ENCODE results near the gene RPUSD1. TPM values are rescaled to one million over a fixed set of nuclear protein-coding genes. Genes with fewer than 3 reads are reported as not detected.

Gene RPUSD1
- polyA plus RNA-seq, 1 donor: 18.0 TPM

- Histone ChIP-seq H3K27me3 (ENCODE audit: control insufficient read depth, insufficient read depth, low read length) (peaks cover 4% of the 10 kb centered on the region), H3K36me3 (ENCODE audit: control insufficient read depth, insufficient read depth, low read length) (no peaks in the 10 kb centered on the region), H3K27ac (ENCODE audit: low read length) (no peak overlapping the region), H3K9me3 (ENCODE audit: control insufficient read depth, low read depth, low read length) (no peaks in the 10 kb centered on the region), H3K4me1 (ENCODE audit: control insufficient read depth, insufficient read depth, low read length) (no peaks in the 10 kb centered on the region), H3K4me3 (ENCODE audit: low read length) (no peak overlapping the region)
- whole genome bisulfite sequencing (ENCODE audit: insufficient coverage, low lambda C conversion rate): no CpG with 5 or more reads among the region's 36 CpGs
- no peak for DNase-seq
Measured at GRCh38 chr16:775236-775796, 12.9 kb downstream of the RPUSD1 start.

DNA sequence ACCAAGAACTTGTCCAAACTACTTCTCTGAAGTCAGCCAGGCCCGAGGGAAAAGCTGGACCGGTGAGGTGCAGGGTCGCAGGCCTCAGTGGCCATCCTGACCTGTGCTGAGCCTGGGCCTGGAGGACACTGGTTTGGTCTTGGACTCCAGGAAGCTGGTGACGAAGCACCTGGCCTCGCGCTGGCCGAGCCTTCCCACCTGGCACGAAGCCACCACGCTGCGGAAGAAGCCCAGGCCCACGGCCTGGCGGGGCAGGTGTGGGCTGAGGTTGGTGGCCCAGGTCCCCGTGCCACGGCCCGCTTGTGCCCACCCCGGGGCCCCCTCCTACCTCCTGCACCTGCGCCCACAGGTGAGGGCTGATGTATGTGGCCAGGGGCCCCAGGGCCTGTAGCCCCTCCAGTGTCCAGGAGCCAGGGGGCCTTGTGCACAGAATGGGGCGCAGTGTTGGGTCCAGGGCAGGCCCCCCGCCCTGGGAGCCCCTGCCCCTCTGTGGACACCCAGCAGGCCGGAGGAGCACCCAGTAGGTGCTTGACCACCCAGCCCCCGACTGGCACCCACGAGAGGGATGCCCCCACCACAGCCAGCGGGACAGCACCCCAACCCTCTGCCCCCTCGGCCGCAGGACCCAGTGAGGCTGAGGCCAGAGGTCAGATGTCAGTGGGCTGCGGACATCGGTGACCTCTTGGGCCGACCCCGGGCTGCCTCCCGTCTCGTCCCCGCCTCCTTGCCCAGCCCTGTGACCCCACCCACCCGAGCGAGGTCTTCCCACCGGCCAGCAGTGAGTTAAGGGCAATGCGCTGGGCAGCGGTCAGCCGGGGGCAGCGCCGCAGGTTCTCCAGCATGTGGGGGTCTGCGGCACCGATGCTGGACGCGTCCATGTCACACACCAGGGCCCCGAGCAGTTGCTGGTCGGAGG is 13.8 kb downstream of the RPUSD1 start:
- Histone ChIP-seq H3K27me3 (ENCODE audit: control insufficient read depth, insufficient read depth, low read length) (peaks cover 4% of the 10 kb centered on the region), H3K9me3 (ENCODE audit: control insufficient read depth, low read depth, low read length) (no peaks in the 10 kb centered on the region), H3K4me1 (ENCODE audit: control insufficient read depth, insufficient read depth, low read length) (no peaks in the 10 kb centered on the region), H3K36me3 (ENCODE audit: control insufficient read depth, insufficient read depth, low read length) (no peaks in the 10 kb centered on the region), H3K4me3 (ENCODE audit: low read length) (no peak overlapping the region), H3K27ac (ENCODE audit: low read length) (no peak overlapping the region)
- no peak for DNase-seq
- WGBS (ENCODE audit: insufficient coverage, low lambda C conversion rate): no CpG with 5 or more reads among the region's 46 CpGs

- DNase-seq: no peak
- Histone ChIP-seq H3K36me3 (ENCODE audit: control insufficient read depth, insufficient read depth, low read length) (no peaks in the 10 kb centered on the region), H3K27me3 (ENCODE audit: control insufficient read depth, insufficient read depth, low read length) (no peaks in the 10 kb centered on the region), H3K9me3 (ENCODE audit: control insufficient read depth, low read depth, low read length) (no peaks in the 10 kb centered on the region), H3K27ac (ENCODE audit: low read length) (no peak overlapping the region), H3K4me1 (ENCODE audit: control insufficient read depth, insufficient read depth, low read length) (no peaks in the 10 kb centered on the region), H3K4me3 (ENCODE audit: low read length) (no peak overlapping the region)
- no CpG with 5 or more reads among the region's 18 CpGs for WGBS (ENCODE audit: insufficient coverage, low lambda C conversion rate)
Measured at GRCh38 chr16:772959-773358, 15.2 kb downstream of the RPUSD1 start.

- no peaks in the 10 kb centered on the region for H3K4me1 ChIP-seq (ENCODE audit: control insufficient read depth, insufficient read depth, low read length)
- no peaks in the 10 kb centered on the region for H3K27me3 ChIP-seq (ENCODE audit: control insufficient read depth, insufficient read depth, low read length)
- no peak overlapping the region for H3K4me3 ChIP-seq (ENCODE audit: low read length)
- no peaks in the 10 kb centered on the region for H3K36me3 ChIP-seq (ENCODE audit: control insufficient read depth, insufficient read depth, low read length)
- no CpG with 5 or more reads among the region's 13 CpGs for WGBS (ENCODE audit: insufficient coverage, low lambda C conversion rate)
- DNase-seq: no peak
- H3K9me3 ChIP-seq (ENCODE audit: control insufficient read depth, low read depth, low read length): no peaks in the 10 kb centered on the region
- no peak overlapping the region for H3K27ac ChIP-seq (ENCODE audit: low read length)
Measured at GRCh38 chr16:770411-770810, 17.8 kb downstream of the RPUSD1 start.

DNA sequence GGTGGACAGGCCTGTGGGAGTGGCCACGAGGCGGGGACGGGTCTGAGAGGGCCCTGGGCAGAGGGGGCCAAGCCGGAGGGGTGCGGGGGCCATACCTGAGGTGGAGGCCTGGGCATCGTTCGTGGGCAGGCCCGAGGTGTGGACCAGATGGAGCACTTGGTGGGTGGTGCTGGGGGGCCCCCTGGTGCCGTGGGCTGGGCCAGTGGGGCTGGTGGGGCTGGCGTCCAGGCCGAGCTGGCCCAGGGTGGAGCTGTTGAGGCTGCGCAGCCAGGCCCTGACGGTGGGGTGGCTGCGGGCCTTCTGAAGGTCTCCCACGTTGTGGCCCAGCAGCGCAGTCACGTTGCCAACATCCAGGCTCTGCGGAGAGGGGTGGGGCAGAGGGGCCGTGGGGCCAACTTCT is 18.2 kb downstream of the RPUSD1 start:
- Histone ChIP-seq H3K9me3 (ENCODE audit: control insufficient read depth, low read depth, low read length) (no peaks in the 10 kb centered on the region), H3K4me1 (ENCODE audit: control insufficient read depth, insufficient read depth, low read length) (no peaks in the 10 kb centered on the region), H3K27ac (ENCODE audit: low read length) (no peak overlapping the region), H3K36me3 (ENCODE audit: control insufficient read depth, insufficient read depth, low read length) (no peaks in the 10 kb centered on the region), H3K27me3 (ENCODE audit: control insufficient read depth, insufficient read depth, low read length) (no peaks in the 10 kb centered on the region), H3K4me3 (ENCODE audit: low read length) (no peak overlapping the region)
- no CpG with 5 or more reads among the region's 19 CpGs for WGBS (ENCODE audit: insufficient coverage, low lambda C conversion rate)
- no peak for DNase-seq

GRCh38 chr16:769184-769784 is 18.9 kb downstream of the RPUSD1 start:
- Histone ChIP-seq H3K4me1 (ENCODE audit: control insufficient read depth, insufficient read depth, low read length) (no peaks in the 10 kb centered on the region), H3K27ac (ENCODE audit: low read length) (no peak overlapping the region), H3K9me3 (ENCODE audit: control insufficient read depth, low read depth, low read length) (no peaks in the 10 kb centered on the region), H3K27me3 (ENCODE audit: control insufficient read depth, insufficient read depth, low read length) (no peaks in the 10 kb centered on the region), H3K4me3 (ENCODE audit: low read length) (no peak overlapping the region), H3K36me3 (ENCODE audit: control insufficient read depth, insufficient read depth, low read length) (no peaks in the 10 kb centered on the region)
- no CpG with 5 or more reads among the region's 20 CpGs for WGBS (ENCODE audit: insufficient coverage, low lambda C conversion rate)
- DNase-seq: no peak

- H3K4me1 ChIP-seq (ENCODE audit: control insufficient read depth, insufficient read depth, low read length): no peaks in the 10 kb centered on the region
- WGBS (ENCODE audit: insufficient coverage, low lambda C conversion rate): no CpG with 5 or more reads among the region's 21 CpGs
- no peak for DNase-seq
- no peak overlapping the region for H3K4me3 ChIP-seq (ENCODE audit: low read length)
- no peak overlapping the region for H3K27ac ChIP-seq (ENCODE audit: low read length)
- H3K36me3 ChIP-seq (ENCODE audit: control insufficient read depth, insufficient read depth, low read length): no peaks in the 10 kb centered on the region
- H3K9me3 ChIP-seq (ENCODE audit: control insufficient read depth, low read depth, low read length): no peaks in the 10 kb centered on the region
- H3K27me3 ChIP-seq (ENCODE audit: control insufficient read depth, insufficient read depth, low read length): no peaks in the 10 kb centered on the region
Measured at GRCh38 chr16:768428-768827, 19.8 kb downstream of the RPUSD1 start.

- no peaks in the 10 kb centered on the region for H3K9me3 ChIP-seq (ENCODE audit: control insufficient read depth, low read depth, low read length)
- DNase-seq: no peak
- no peaks in the 10 kb centered on the region for H3K4me1 ChIP-seq (ENCODE audit: control insufficient read depth, insufficient read depth, low read length)
- H3K36me3 ChIP-seq (ENCODE audit: control insufficient read depth, insufficient read depth, low read length): no peaks in the 10 kb centered on the region
- H3K4me3 ChIP-seq (ENCODE audit: low read length): no peak overlapping the region
- no peaks in the 10 kb centered on the region for H3K27me3 ChIP-seq (ENCODE audit: control insufficient read depth, insufficient read depth, low read length)
- no CpG with 5 or more reads among the region's 38 CpGs for WGBS (ENCODE audit: insufficient coverage, low lambda C conversion rate)
- H3K27ac ChIP-seq (ENCODE audit: low read length): no peak overlapping the region
Measured at GRCh38 chr16:767743-768235, 20.4 kb downstream of the RPUSD1 start.

DNA sequence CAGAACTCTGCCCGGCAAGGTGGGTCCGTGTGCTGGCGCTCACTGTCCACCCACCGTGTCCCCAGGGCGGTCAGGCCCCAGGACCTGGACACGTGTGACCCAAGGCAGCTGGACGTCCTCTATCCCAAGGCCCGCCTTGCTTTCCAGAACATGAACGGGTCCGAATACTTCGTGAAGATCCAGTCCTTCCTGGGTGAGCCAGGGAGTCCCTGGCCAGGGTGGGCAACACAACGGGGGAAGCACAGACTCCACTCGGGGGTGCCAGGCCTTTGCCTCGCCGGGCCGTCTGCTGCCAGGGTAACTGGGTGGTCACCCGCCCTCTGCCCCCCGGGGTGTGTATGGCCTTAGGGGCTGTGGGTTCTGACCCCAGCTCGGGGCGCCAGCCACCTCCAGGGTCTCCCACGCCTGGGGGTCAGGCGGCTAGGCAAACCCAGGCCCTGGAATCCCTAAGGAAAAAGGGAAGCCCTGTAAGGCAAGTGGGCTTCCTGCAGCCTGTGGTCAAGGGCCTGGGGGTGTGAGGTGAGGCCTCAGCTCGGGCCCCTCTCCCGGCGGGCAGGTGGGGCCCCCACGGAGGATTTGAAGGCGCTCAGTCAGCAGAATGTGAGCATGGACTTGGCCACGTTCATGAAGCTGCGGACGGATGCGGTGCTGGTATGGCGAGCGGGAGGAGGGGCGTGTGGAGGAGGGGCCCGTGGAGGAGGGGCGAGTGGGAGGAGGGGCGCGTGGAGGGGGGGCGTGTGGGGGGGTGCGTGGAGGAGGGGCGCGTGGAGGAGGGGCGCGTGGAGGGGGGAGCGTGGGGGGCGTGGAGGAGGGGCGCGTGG is 21.2 kb downstream of the RPUSD1 start:
- H3K27me3 ChIP-seq (ENCODE audit: control insufficient read depth, insufficient read depth, low read length): no peaks in the 10 kb centered on the region
- DNase-seq: no peak
- H3K36me3 ChIP-seq (ENCODE audit: control insufficient read depth, insufficient read depth, low read length): no peaks in the 10 kb centered on the region
- H3K9me3 ChIP-seq (ENCODE audit: control insufficient read depth, low read depth, low read length): no peaks in the 10 kb centered on the region
- peaks cover 5% of the 10 kb centered on the region for H3K4me1 ChIP-seq (ENCODE audit: control insufficient read depth, insufficient read depth, low read length)
- no peak overlapping the region for H3K4me3 ChIP-seq (ENCODE audit: low read length)
- no peak overlapping the region for H3K27ac ChIP-seq (ENCODE audit: low read length)
- no CpG with 5 or more reads among the region's 48 CpGs for WGBS (ENCODE audit: insufficient coverage, low lambda C conversion rate)

Measured in large intestine (tissue), 3 donors.